ENCODE measurements around the gene MMP3.

DNA sequence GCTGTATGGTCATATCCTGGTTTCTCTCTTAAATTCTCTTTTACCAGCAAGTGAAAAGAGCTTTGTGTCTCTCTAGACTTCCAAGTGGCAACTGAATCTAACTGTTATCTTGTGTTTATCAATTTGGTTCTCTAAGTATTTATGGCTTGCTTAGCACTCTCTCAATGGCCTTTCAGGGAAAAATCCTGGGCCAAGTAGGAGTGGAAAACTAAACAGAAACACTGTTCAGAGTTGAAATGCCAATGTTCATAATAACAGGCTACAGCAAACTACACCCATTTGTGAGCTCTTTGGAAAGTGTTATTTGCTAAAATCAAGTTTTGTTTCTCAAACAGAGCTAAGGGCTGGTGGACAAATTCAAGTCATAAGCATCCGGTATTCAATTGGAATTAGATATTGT, 21.3 kb upstream of the MMP3 start:
- TF ChIP-seq CTCF (IDR thresholded peaks at IDR 0.05; ENCODE audit: insufficient read depth, low read length, poor library complexity, severe bottlenecking) (no peak), EZH2phosphoT487 (conservative IDR thresholded peaks at IDR 0.05; ENCODE audit: low read length) (no peak)

All from SU-DHL-6 (cell line).